Activated T-cell treated with anti-CD3 and anti-CD28 coated beads for 24 hours (primary cell): ENCODE measurements around the gene ZNF567.

Experiments used
- DNase-seq: peaks from one replicate; pipeline ENCODE4 v3.0.0-alpha.2; 2020; ENCODE audit warnings: low read depth

The ZNF567 gene

DNA sequence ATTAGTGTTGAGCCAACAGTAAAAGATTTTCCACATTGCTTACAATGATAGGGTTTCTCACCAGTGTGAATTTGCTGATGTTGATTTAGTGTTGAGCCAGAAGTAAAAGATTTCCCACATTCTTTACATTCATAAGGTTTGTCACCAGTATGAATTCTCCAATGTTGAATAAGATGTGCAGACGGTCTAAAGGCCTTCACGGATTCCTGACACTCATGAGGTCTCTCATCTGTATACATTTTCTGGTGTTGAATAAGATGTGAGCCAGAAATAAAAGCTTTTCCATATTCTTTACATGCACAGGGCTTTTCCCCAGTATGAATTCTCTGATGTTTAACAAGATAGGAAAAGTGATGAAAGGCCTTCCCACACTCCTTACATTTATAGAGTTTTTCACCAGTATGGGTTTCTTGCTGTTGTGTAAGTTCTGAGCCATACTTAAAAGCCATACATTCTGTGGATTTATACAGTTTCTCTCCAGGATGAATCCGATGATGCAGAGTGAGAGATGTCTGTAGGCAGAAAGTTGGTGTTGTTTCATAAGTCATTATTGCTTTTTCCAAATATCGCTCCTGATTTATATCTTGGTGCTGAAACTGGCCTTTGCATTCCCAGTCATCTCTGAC lies 62.8 kb downstream of the ZNF567 start:
- no peak for DNase-seq
